ENCODE results near the gene SYMPK.

Gene SYMPK

DNA sequence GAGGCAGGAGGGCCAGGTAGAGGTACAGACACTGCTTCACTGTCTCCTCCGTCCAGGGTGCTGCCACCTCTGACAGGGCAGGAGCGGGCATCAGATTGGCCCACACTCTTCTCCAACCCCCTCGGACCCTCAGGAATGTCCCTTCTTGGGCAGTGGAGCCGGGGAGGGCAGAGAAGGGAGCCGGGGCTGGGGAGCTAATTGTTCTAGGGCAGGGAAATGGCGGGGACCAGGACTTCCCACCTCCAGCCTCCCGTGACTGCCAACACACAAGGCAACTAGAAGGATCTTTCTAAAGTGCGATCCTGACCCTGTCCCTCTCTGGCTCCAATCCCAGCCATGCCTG, 37.7 kb downstream of the SYMPK start:
- peaks cover 68 to 94% of the 10 kb centered on the region in 2 donors for H3K36me3 ChIP-seq (ENCODE audit: control insufficient read depth in 1 of 2, insufficient read depth in 2 of 2, low read length in 2 of 2)
- H3K27me3 ChIP-seq (ENCODE audit: control insufficient read depth in 1 of 2, insufficient read depth in 2 of 2, low read length in 2 of 2) = no peaks in the 10 kb centered on the region

GRCh38 chr19:45824531-45825262, 38.2 kb downstream of the SYMPK start:
- no peak overlapping the region for H3K27ac ChIP-seq (ENCODE audit: low read depth, low read length)
- peaks cover 68 to 94% of the 10 kb centered on the region in 2 donors for H3K36me3 ChIP-seq (ENCODE audit: control insufficient read depth in 1 of 2, insufficient read depth in 2 of 2, low read length in 2 of 2)

More for the DNA sequence above, 37.7 kb downstream of the SYMPK start:
- H3K4me1 ChIP-seq (ENCODE audit: control insufficient read depth in 1 of 2, insufficient read depth in 2 of 2, low read length in 2 of 2) = peaks cover 0 to 10% of the 10 kb centered on the region in 2 donors
- H3K4me3 ChIP-seq (ENCODE audit: low read depth in 1 of 2, low read length in 2 of 2) = no peak overlapping the region
- no peaks in the 10 kb centered on the region for H3K9me3 ChIP-seq (ENCODE audit: control insufficient read depth in 1 of 2, low read length in 2 of 2)
- no peak overlapping the region for H3K27ac ChIP-seq (ENCODE audit: low read depth, low read length)
- H3K9ac ChIP-seq (ENCODE audit: low read depth in 1 of 2, low read length in 2 of 2) = no peak overlapping the region

GRCh38 chr19:45824041-45824471, 38.9 kb downstream of the SYMPK start:
- Histone ChIP-seq H3K36me3 (ENCODE audit: control insufficient read depth in 1 of 2, insufficient read depth in 2 of 2, low read length in 2 of 2) (peaks cover 65 to 93% of the 10 kb centered on the region in 2 donors), H3K27ac (ENCODE audit: low read depth, low read length) (no peak overlapping the region)

More at GRCh38 chr19:45824531-45825262, 38.2 kb downstream of the SYMPK start:
- Histone ChIP-seq H3K9ac (ENCODE audit: low read depth in 1 of 2, low read length in 2 of 2) (no peak overlapping the region), H3K4me3 (ENCODE audit: low read depth in 1 of 2, low read length in 2 of 2) (no peak overlapping the region), H3K27me3 (ENCODE audit: control insufficient read depth in 1 of 2, insufficient read depth in 2 of 2, low read length in 2 of 2) (no peaks in the 10 kb centered on the region), H3K9me3 (ENCODE audit: control insufficient read depth in 1 of 2, low read length in 2 of 2) (no peaks in the 10 kb centered on the region), H3K4me1 (ENCODE audit: control insufficient read depth in 1 of 2, insufficient read depth in 2 of 2, low read length in 2 of 2) (peaks cover 0 to 10% of the 10 kb centered on the region in 2 donors)

DNA sequence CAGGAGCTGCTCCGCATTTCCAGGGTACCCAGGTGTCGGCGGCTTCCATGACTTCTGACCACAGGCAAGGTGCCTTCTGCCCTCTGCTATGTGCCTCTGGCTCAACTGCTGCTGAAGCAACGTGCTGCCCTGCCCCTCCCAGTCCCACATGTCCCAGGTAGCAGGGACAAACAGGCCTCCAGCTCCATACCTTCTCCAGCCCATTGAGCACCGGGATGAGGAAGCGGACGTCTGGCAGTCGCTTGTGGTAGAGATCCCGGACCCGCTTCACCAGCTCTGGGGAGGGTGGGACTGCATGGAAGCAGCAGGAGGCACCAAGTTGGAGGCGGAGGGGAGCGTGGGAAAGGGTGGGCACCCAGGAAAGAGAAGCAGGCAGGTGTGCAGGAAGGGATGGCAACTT, 39.8 kb downstream of the SYMPK start:
- H3K9ac ChIP-seq (ENCODE audit: low read depth in 1 of 2, low read length in 2 of 2) = no peak overlapping the region
- H3K4me1 ChIP-seq (ENCODE audit: control insufficient read depth in 1 of 2, insufficient read depth in 2 of 2, low read length in 2 of 2) = peaks cover 0 to 10% of the 10 kb centered on the region in 2 donors
- no peaks in the 10 kb centered on the region for H3K9me3 ChIP-seq (ENCODE audit: control insufficient read depth in 1 of 2, low read length in 2 of 2)
- H3K36me3 ChIP-seq (ENCODE audit: control insufficient read depth in 1 of 2, insufficient read depth in 2 of 2, low read length in 2 of 2) = peaks cover 56 to 84% of the 10 kb centered on the region in 2 donors
- no peak overlapping the region for H3K27ac ChIP-seq (ENCODE audit: low read depth, low read length)
- H3K27me3 ChIP-seq (ENCODE audit: control insufficient read depth in 1 of 2, insufficient read depth in 2 of 2, low read length in 2 of 2) = no peaks in the 10 kb centered on the region
- H3K4me3 ChIP-seq (ENCODE audit: low read depth in 1 of 2, low read length in 2 of 2) = no peak overlapping the region

More at GRCh38 chr19:45824041-45824471, 38.9 kb downstream of the SYMPK start:
- Histone ChIP-seq H3K4me1 (ENCODE audit: control insufficient read depth in 1 of 2, insufficient read depth in 2 of 2, low read length in 2 of 2) (peaks cover 0 to 10% of the 10 kb centered on the region in 2 donors), H3K27me3 (ENCODE audit: control insufficient read depth in 1 of 2, insufficient read depth in 2 of 2, low read length in 2 of 2) (no peaks in the 10 kb centered on the region), H3K4me3 (ENCODE audit: low read depth in 1 of 2, low read length in 2 of 2) (no peak overlapping the region), H3K9ac (ENCODE audit: low read depth in 1 of 2, low read length in 2 of 2) (no peak overlapping the region), H3K9me3 (ENCODE audit: control insufficient read depth in 1 of 2, low read length in 2 of 2) (no peaks in the 10 kb centered on the region)

DNA sequence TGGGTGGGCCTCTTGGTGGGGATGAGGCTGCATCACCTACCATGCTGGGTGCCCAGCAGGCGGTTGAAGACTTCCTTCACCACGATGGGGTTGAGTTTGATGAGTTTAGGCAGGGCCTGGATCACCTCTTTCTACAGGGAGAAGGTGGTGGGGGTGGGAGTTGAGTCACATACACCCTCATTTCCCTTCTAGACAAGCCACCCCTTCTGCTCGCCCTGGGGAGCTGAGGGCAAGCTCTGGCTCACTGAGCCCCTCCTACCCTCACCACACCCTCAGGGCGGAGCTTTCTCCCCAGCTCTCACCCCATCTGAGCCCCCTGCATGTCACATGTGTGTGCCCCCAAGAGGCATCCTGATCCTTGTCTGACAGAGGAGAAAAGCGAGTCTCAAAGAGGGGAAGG, 40.2 kb downstream of the SYMPK start:
- Histone ChIP-seq H3K9ac (ENCODE audit: low read depth in 1 of 2, low read length in 2 of 2) (no peak overlapping the region), H3K4me1 (ENCODE audit: control insufficient read depth in 1 of 2, insufficient read depth in 2 of 2, low read length in 2 of 2) (peaks cover 0 to 10% of the 10 kb centered on the region in 2 donors), H3K4me3 (ENCODE audit: low read depth in 1 of 2, low read length in 2 of 2) (no peak overlapping the region), H3K27me3 (ENCODE audit: control insufficient read depth in 1 of 2, insufficient read depth in 2 of 2, low read length in 2 of 2) (no peaks in the 10 kb centered on the region), H3K27ac (ENCODE audit: low read depth, low read length) (no peak overlapping the region), H3K9me3 (ENCODE audit: control insufficient read depth in 1 of 2, low read length in 2 of 2) (no peaks in the 10 kb centered on the region), H3K36me3 (ENCODE audit: control insufficient read depth in 1 of 2, insufficient read depth in 2 of 2, low read length in 2 of 2) (peaks cover 53 to 80% of the 10 kb centered on the region in 2 donors)

DNA sequence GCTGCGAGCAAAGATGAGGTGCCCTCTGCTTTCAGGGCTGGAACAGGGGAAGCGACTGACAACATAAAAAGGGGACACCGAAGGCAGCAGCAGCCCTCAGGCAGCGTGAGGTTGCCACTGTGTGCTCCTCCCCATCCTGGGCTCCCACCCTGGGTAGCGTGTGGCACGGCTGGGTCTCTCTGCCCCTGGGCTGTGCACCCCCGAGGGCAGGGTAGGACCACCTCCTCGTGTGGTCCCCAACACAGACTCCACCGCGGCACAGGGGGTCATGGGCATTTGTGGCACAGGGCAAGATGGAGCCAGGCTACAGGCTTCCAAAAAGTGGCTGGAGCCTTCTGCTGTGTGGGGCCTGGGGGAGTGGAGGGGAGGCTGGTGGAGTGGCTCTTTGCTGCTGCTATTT, 41.4 kb downstream of the SYMPK start:
- Histone ChIP-seq H3K27ac (ENCODE audit: low read depth, low read length) (no peak overlapping the region), H3K36me3 (ENCODE audit: control insufficient read depth in 1 of 2, insufficient read depth in 2 of 2, low read length in 2 of 2) (peaks cover 42 to 68% of the 10 kb centered on the region in 2 donors), H3K9me3 (ENCODE audit: control insufficient read depth in 1 of 2, low read length in 2 of 2) (no peaks in the 10 kb centered on the region), H3K9ac (ENCODE audit: low read depth in 1 of 2, low read length in 2 of 2) (no peak overlapping the region), H3K4me1 (ENCODE audit: control insufficient read depth in 1 of 2, insufficient read depth in 2 of 2, low read length in 2 of 2) (peaks cover 0 to 10% of the 10 kb centered on the region in 2 donors), H3K4me3 (ENCODE audit: low read depth in 1 of 2, low read length in 2 of 2) (no peak overlapping the region), H3K27me3 (ENCODE audit: control insufficient read depth in 1 of 2, insufficient read depth in 2 of 2, low read length in 2 of 2) (no peaks in the 10 kb centered on the region)

GRCh38 chr19:45821103-45821521, 41.8 kb downstream of the SYMPK start:
- Histone ChIP-seq H3K4me3 (ENCODE audit: low read depth in 1 of 2, low read length in 2 of 2) (no peak overlapping the region), H3K9ac (ENCODE audit: low read depth in 1 of 2, low read length in 2 of 2) (no peak overlapping the region), H3K9me3 (ENCODE audit: control insufficient read depth in 1 of 2, low read length in 2 of 2) (no peaks in the 10 kb centered on the region), H3K4me1 (ENCODE audit: control insufficient read depth in 1 of 2, insufficient read depth in 2 of 2, low read length in 2 of 2) (peaks cover 0 to 10% of the 10 kb centered on the region in 2 donors), H3K36me3 (ENCODE audit: control insufficient read depth in 1 of 2, insufficient read depth in 2 of 2, low read length in 2 of 2) (peaks cover 37 to 64% of the 10 kb centered on the region in 2 donors), H3K27me3 (ENCODE audit: control insufficient read depth in 1 of 2, insufficient read depth in 2 of 2, low read length in 2 of 2) (no peaks in the 10 kb centered on the region), H3K27ac (ENCODE audit: low read depth, low read length) (no peak overlapping the region)

- peaks cover 0 to 10% of the 10 kb centered on the region in 2 donors for H3K4me1 ChIP-seq (ENCODE audit: control insufficient read depth in 1 of 2, insufficient read depth in 2 of 2, low read length in 2 of 2)
- H3K4me3 ChIP-seq (ENCODE audit: low read depth in 1 of 2, low read length in 2 of 2) = no peak overlapping the region
- H3K9me3 ChIP-seq (ENCODE audit: control insufficient read depth in 1 of 2, low read length in 2 of 2) = no peaks in the 10 kb centered on the region
- no peak overlapping the region for H3K9ac ChIP-seq (ENCODE audit: low read depth in 1 of 2, low read length in 2 of 2)
- peaks cover 33 to 58% of the 10 kb centered on the region in 2 donors for H3K36me3 ChIP-seq (ENCODE audit: control insufficient read depth in 1 of 2, insufficient read depth in 2 of 2, low read length in 2 of 2)
- no peaks in the 10 kb centered on the region for H3K27me3 ChIP-seq (ENCODE audit: control insufficient read depth in 1 of 2, insufficient read depth in 2 of 2, low read length in 2 of 2)
- H3K27ac ChIP-seq (ENCODE audit: low read depth, low read length) = no peak overlapping the region
Measured at GRCh38 chr19:45820413-45821102, 42.4 kb downstream of the SYMPK start.

DNA sequence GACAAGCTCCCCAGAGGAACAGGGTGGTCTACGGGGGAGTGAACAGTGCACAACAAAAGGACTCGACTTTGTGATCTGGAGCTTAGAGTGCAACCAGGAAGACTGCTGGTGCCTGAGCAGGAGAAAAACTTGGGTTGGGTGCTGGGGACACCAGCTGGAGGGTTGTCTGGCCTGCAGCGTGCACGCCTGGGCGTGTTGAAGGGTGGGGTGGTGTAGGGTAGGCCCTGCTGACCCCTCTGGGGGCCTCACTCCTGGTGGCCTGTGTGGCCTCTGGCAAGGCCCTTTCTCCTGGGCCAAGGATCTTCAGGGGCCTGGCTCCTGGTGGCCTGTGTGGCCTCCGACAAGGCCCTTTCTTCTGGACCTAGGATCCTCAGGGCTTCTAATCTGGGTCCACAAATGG, 43.2 kb downstream of the SYMPK start:
- Histone ChIP-seq H3K27ac (ENCODE audit: low read depth, low read length) (no peak overlapping the region), H3K9me3 (ENCODE audit: control insufficient read depth in 1 of 2, low read length in 2 of 2) (no peaks in the 10 kb centered on the region), H3K36me3 (ENCODE audit: control insufficient read depth in 1 of 2, insufficient read depth in 2 of 2, low read length in 2 of 2) (peaks cover 28 to 50% of the 10 kb centered on the region in 2 donors), H3K4me1 (ENCODE audit: control insufficient read depth in 1 of 2, insufficient read depth in 2 of 2, low read length in 2 of 2) (peaks cover 0 to 6% of the 10 kb centered on the region in 2 donors), H3K27me3 (ENCODE audit: control insufficient read depth in 1 of 2, insufficient read depth in 2 of 2, low read length in 2 of 2) (no peaks in the 10 kb centered on the region), H3K9ac (ENCODE audit: low read depth in 1 of 2, low read length in 2 of 2) (no peak overlapping the region), H3K4me3 (ENCODE audit: low read depth in 1 of 2, low read length in 2 of 2) (no peak overlapping the region)

DNA sequence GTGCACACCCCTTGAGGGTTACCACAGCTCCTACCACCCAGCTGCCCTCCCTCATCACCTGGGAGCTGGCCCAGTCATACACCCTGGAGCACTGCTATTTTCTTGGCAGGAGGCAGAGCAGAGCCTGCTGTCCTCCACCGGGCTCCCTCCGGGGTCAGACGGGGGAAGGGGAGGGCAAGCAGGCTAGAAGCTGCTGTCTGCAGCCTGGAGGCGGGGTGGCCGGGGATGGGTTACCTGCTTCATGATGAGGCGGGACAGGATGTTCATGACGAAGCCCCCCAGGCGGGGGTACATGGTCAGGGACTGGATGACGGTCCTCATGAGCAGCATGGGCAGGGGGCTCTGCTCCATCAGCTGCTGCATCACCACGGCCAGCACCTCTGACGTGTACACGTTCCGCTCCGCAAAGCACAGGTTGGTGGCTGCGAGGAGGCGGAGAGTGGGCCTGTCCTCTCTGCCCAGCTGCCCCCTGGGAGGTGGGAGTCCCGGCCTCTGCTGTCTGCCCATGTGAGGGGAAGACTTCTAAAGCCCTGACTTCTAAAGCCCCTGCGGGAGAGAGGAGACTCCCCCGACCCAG, 45.1 kb downstream of the SYMPK start:
- Histone ChIP-seq H3K4me1 (ENCODE audit: control insufficient read depth in 1 of 2, insufficient read depth in 2 of 2, low read length in 2 of 2) (no peaks in the 10 kb centered on the region), H3K4me3 (ENCODE audit: low read depth in 1 of 2, low read length in 2 of 2) (no peak overlapping the region), H3K36me3 (ENCODE audit: control insufficient read depth in 1 of 2, insufficient read depth in 2 of 2, low read length in 2 of 2) (peaks cover 15 to 33% of the 10 kb centered on the region in 2 donors), H3K27me3 (ENCODE audit: control insufficient read depth in 1 of 2, insufficient read depth in 2 of 2, low read length in 2 of 2) (no peaks in the 10 kb centered on the region), H3K9ac (ENCODE audit: low read depth in 1 of 2, low read length in 2 of 2) (no peak overlapping the region), H3K27ac (ENCODE audit: low read depth, low read length) (no peak overlapping the region), H3K9me3 (ENCODE audit: control insufficient read depth in 1 of 2, low read length in 2 of 2) (no peaks in the 10 kb centered on the region)
